Left lung (tissue), 10 donors: Measurements from ENCODE around the gene AHSG. TPM values are rescaled to one million over a fixed set of nuclear protein-coding genes. Genes with fewer than 3 reads are reported as not detected.

Experiments used
- ATAC-seq: fragments of 200-7000 bp; cut with Tn5 transposase; one replicate; pipeline ENCODE4 v1.9.1; 2020; ENCODE audit warnings: moderate library complexity
- DNase-seq, 4 donors: peaks; one replicate each; pipeline ENCODE4 v3.0.0-alpha.2; 2013 to 2020
- H3K27ac ChIP-seq, 2 donors: fragments of 200-600 bp; sonication (generic) in 1 of 2; one replicate each; pipeline versions ENCODE4 v1.5.0 to v1.8.0; 2020 to 2021
- H3K27me3 ChIP-seq, 2 donors: fragments of 200-600 bp; sonication (generic) in 1 of 2; one replicate each; pipeline versions ENCODE4 v1.5.0 to v1.8.0; 2020 to 2021
- H3K36me3 ChIP-seq, 2 donors: fragments of 200-600 bp; sonication (generic) in 1 of 2; one replicate each; pipeline versions ENCODE4 v1.5.0 to v1.8.0; 2020 to 2021
- H3K4me1 ChIP-seq, 2 donors: fragments of 200-600 bp; one replicate each; pipeline ENCODE4 v1.8.0; 2021
- H3K4me3 ChIP-seq, 2 donors: fragments of 200-600 bp; sonication (generic) in 1 of 2; one replicate each; pipeline versions ENCODE4 v1.5.0 to v1.8.0; 2020 to 2021; ENCODE audit warnings: mild to moderate bottlenecking in 1 of 2
- H3K9me3 ChIP-seq, 2 donors: fragments of 200-600 bp; sonication (generic) in 1 of 2; one replicate each; pipeline versions ENCODE4 v1.5.0 to v1.8.0; 2020 to 2021
- intact Hi-C, 2 donors: fragments of 100-400 bp; cut with DNase I; formaldehyde crosslinking; loops; one replicate each; pipeline versions ENCODE4 v1.11.2 to v1.14.2; 2022
- polyA plus RNA-seq, 6 donors: library from polyadenylated mRNA; unstranded; fragments of 120-200 nt; gene quantifications; one replicate each; pipeline ENCODE4 v1.2.1, GENCODE V29; 2013; ENCODE audit not compliant: insufficient read length in 6 of 6
- total RNA-seq, 2 donors: library from RNA; stranded (reverse); fragmentation: NEBNext Ultra II Directional; extraction: Animal tissue kit (Norgen Biotek cat#: 25700); gene quantifications; one replicate each; pipeline ENCODE4 v1.2.1, GENCODE V29; 2021
- TF ChIP-seq, protein P1 (sequence below), 2 donors: fragments of 200-600 bp; sonication (generic) in 1 of 2; IDR thresholded peaks; one replicate each; pipeline versions ENCODE4 v1.5.0 to v1.8.0; 2021; ENCODE audit warnings: antibody characterized with exemption in 2 of 2
- donor health status: DM: no; HTN: yes; CAD: no.
- donor health status: DM: no; HTN: no; CAD: no.

The AHSG gene
- total and polyA plus RNA-seq, 8 donors = 0.09 to 5.7 (median 3.2) TPM; not detected in 5

DNA sequence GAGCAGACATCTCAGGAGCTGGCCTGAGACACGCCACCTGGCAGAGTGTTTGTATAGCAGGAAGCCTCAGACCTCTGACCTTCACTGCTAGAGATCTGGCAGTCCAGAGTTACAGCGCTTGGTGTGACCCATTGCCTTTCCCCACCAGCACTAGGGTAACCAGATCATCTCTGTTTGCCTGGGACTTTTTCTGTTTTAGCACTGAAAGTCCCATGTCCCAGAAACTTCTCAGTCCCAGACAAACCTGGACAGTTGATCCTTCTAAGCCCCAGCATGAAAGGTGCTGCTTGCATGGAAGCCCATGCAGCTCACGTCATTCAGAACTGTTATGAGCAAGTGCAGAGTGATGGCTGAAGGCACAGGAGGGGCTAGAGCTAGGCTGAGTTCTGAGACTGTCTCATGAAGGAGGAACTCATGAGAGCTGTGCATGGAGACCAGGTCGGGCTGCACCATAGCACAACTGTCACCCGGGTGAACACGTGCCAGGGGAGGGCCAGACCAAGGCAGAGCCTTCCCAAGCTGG, 18.2 kb upstream of the AHSG start:
- no peaks in the 10 kb centered on the region for H3K36me3 ChIP-seq
- no peaks in the 10 kb centered on the region for H3K4me1 ChIP-seq
- TF ChIP-seq, protein P1, sequence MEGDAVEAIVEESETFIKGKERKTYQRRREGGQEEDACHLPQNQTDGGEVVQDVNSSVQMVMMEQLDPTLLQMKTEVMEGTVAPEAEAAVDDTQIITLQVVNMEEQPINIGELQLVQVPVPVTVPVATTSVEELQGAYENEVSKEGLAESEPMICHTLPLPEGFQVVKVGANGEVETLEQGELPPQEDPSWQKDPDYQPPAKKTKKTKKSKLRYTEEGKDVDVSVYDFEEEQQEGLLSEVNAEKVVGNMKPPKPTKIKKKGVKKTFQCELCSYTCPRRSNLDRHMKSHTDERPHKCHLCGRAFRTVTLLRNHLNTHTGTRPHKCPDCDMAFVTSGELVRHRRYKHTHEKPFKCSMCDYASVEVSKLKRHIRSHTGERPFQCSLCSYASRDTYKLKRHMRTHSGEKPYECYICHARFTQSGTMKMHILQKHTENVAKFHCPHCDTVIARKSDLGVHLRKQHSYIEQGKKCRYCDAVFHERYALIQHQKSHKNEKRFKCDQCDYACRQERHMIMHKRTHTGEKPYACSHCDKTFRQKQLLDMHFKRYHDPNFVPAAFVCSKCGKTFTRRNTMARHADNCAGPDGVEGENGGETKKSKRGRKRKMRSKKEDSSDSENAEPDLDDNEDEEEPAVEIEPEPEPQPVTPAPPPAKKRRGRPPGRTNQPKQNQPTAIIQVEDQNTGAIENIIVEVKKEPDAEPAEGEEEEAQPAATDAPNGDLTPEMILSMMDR (IDR thresholded peaks at IDR 0.05) = no peak
- intact Hi-C loops = no loop called here
- DNase-seq (no peak), ATAC-seq (no peak)
- no peaks in the 10 kb centered on the region for H3K27me3 ChIP-seq
- no peak overlapping the region for H3K27ac ChIP-seq
- H3K4me3 ChIP-seq = no peak overlapping the region
- no peaks in the 10 kb centered on the region for H3K9me3 ChIP-seq

DNA sequence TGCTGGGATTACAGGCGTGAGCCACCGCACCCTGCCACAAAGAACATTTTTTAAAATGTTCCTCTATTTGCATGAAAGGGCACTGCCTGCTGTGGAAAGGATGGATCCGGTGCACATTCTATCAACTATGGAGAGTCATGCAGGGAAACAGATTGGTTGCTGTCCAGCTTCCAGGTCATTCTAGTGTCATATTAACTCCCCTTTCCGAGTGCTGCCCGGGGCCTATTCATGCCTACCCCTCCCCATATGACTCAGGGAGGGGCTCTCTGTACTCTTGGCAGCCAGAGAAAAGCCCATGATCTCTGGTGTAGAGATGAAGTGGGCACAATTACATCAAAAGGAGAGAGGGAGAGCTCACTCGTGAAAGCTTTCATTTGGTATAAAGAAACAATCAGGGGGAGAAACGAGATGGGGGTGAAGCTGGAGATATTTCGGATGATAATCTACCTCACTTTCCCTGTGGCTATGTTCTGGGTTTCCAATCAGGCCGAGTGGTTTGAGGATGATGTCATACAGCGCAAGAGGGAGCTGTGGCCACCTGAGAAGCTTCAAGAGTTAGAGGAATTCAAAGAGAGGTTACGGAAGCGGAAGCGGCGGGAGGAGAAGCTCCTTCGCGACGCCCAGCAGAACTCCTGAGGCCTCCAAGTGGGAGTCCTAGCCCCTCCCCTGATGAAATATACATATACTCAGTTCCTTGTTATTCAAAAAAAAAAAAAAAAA, 16.1 kb upstream of the AHSG start:
- H3K4me3 ChIP-seq = no peak overlapping the region
- intact Hi-C loops = no loop called here
- DNase-seq = peak in 2 of 4 donors; percentile 45 to 64
- no peaks in the 10 kb centered on the region for H3K36me3 ChIP-seq
- no peak overlapping the region for H3K27ac ChIP-seq
- no peaks in the 10 kb centered on the region for H3K4me1 ChIP-seq
- H3K27me3 ChIP-seq = no peaks in the 10 kb centered on the region
- TF ChIP-seq, protein P1 (IDR thresholded peaks at IDR 0.05) = no peak
- ATAC-seq = peak; percentile 91
- H3K9me3 ChIP-seq = no peaks in the 10 kb centered on the region

DNA sequence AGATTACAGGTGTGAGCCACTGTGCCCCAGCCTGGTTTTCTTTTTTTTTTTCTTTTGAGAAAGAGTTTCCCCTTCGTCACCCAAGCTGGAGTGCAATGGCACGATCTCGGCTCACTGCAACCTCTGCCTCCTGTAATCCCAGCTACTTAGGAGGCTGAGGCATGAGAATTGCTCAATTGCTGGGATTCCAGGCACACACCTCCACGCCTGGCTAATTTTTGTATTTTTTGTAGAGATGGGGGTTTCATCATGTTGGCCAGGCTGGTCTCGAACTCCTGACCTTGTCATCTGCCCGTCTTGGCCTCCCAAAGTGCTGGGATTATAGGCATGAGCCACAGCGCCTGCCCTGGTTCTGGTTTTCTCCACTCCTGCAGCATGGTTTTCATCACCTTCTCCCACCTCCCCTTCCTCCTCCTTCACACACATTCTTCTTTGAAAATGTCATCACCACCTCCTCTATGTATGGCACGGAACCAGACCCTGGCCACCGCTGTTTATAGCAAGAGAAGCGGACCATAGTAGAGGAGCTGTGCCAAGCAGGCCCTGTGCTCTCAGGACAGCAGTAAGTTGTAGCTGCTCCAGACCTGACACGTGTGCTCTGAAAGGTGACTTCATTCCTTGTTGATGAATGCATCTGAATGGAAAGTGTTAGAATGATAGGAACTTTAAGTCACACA, 14.6 kb upstream of the AHSG start:
- H3K9me3 ChIP-seq = no peaks in the 10 kb centered on the region
- no peaks in the 10 kb centered on the region for H3K27me3 ChIP-seq
- no peaks in the 10 kb centered on the region for H3K36me3 ChIP-seq
- TF ChIP-seq, protein P1 (IDR thresholded peaks at IDR 0.05) = no peak
- ATAC-seq = peak; percentile 45
- intact Hi-C loops = no loop called here
- no peak overlapping the region for H3K27ac ChIP-seq
- H3K4me3 ChIP-seq = no peak overlapping the region
- no peak for DNase-seq
- H3K4me1 ChIP-seq = no peaks in the 10 kb centered on the region

DNA sequence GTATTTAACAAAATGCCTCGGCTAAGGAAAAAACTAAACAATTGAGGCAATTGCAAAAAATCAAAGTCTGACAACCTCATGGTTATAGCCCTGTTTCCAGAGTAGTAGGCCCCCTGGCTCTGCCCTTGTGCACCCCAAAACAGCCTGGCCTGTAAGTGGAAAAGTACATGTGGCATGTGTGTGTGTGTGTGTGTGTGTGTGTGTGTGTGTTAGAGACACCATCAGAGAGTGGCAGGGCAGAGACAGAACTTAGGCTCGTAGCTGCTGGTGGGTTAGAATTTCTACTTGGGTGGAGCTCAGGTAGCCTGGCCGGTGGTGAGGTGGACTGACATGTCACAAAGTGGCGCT, 14.1 kb upstream of the AHSG start:
- H3K36me3 ChIP-seq = no peaks in the 10 kb centered on the region
- H3K4me3 ChIP-seq = no peak overlapping the region
- H3K9me3 ChIP-seq = no peaks in the 10 kb centered on the region
- TF ChIP-seq, protein P1 (IDR thresholded peaks at IDR 0.05) = no peak
- H3K27me3 ChIP-seq = no peaks in the 10 kb centered on the region
- no peak overlapping the region for H3K27ac ChIP-seq
- DNase-seq (no peak), ATAC-seq (no peak)
- intact Hi-C loops = no loop called here
- H3K4me1 ChIP-seq = no peaks in the 10 kb centered on the region

DNA sequence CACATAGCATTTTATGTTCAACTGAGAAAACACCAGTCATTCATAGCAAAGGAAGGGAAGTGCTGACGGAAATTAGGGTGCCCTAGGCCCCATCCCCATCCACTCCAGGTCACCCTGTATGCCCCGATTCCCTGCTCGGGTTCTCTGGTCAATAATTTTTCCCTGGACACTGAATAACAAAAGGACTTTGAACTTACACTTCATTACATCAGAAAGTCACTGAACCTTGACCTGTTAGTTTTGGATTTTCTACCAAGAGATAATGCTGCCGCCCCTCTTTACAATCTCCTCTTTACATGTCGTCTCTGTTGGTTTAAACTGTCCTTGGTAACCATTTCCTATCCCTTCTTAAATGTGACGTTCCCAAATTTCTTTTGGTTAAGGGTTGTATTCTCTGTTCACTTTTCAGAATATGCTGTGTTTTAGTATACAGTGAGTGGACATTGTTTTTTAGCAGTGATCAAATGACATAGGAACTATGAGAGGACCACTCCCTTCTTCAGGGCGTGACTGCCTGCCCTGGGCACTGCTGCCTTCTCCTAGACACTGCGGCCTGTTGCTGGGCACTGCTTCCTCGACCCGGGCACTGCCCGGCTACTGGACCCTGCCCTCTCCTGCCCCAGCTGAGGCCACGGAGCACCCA, 13.6 kb upstream of the AHSG start:
- H3K9me3 ChIP-seq = no peaks in the 10 kb centered on the region
- intact Hi-C loops = no loop called here
- no peak overlapping the region for H3K27ac ChIP-seq
- no peak overlapping the region for H3K4me3 ChIP-seq
- no peak for DNase-seq
- no peaks in the 10 kb centered on the region for H3K27me3 ChIP-seq
- no peak for ATAC-seq
- TF ChIP-seq, protein P1 (IDR thresholded peaks at IDR 0.05) = no peak
- no peaks in the 10 kb centered on the region for H3K36me3 ChIP-seq
- H3K4me1 ChIP-seq = no peaks in the 10 kb centered on the region
